ENCODE measurements around the gene PDE9A.

GRCh38 chr21:42680429-42680828, 27.0 kb downstream of the PDE9A start:
- no peak for TF ChIP-seq EZH2 (IDR thresholded peaks at IDR 0.05; ENCODE audit: insufficient read depth, poor library complexity, severe bottlenecking)
- no peak for TF ChIP-seq EZH2phosphoT487 (IDR thresholded peaks at IDR 0.05; ENCODE audit: insufficient read depth, low read depth)
